T-cell (primary cell): ENCODE results near the gene BRD7. TPM values are rescaled to one million over a fixed set of nuclear protein-coding genes. Genes with fewer than 3 reads are reported as not detected.

Experiments
- ATAC-seq, 4 experiments: fragments of 200-7000 bp in 3 of 4; fragments of 150-1000 bp in 1 of 4; cut with Tn5 transposase; replicated peaks in 1 of 4; 1 replicate in 3 of 4; 2 replicates in 1 of 4; pipeline ENCODE4 v1.10.0; 2021; ENCODE audit warnings: moderate library complexity in 3 of 4, mild to moderate bottlenecking in 2 of 4, moderate number of reproducible peaks in 1 of 4
- CTCF ChIA-PET, 2 donors: fragments of 300-600 bp; sonication (Branson Sonifier 250); formaldehyde crosslinking; loops; one replicate each; lab custom pipeline; 2022; ENCODE audit warnings: antibody characterized with exemption in 2 of 2; lab: Charles Lee
- POLR2A ChIA-PET, 2 donors: fragments of 300-600 bp; sonication (Branson Sonifier 250); formaldehyde crosslinking; loops; one replicate each; lab custom pipeline; 2022; ENCODE audit warnings: antibody characterized with exemption in 2 of 2; lab: Charles Lee
- DNase-seq, 35 experiments: peaks; one replicate each; pipeline versions ENCODE4 v3.0.0 to v3.0.0-alpha.2; 2013 to 2023
- H3K27ac ChIP-seq: one replicate; pipeline ENCODE4 v1.5.1; 2013; ENCODE audit warnings: low read length
- H3K27me3 ChIP-seq, 2 experiments: replicated peaks in 1 of 2; 1 replicate in 1 of 2; 2 replicates in 1 of 2; pipeline versions ENCODE4 v1.6.1 to v1.7.0; 2013; ENCODE audit warnings: low read length in 1 of 2, mixed read lengths in 1 of 2; ENCODE audit not compliant: control insufficient read depth in 2 of 2, insufficient read depth in 2 of 2; ENCODE audit errors: extremely low read depth in 1 of 2
- H3K36me3 ChIP-seq, 2 donors: 1 replicate in 1 of 2; 2 replicates in 1 of 2; pipeline versions ENCODE4 v1.6.1 to v1.7.0; 2013; ENCODE audit warnings: low read length in 1 of 2; ENCODE audit not compliant: control insufficient read depth in 2 of 2, insufficient read depth in 1 of 2; ENCODE audit errors: extremely low read depth in 1 of 2
- H3K4me1 ChIP-seq, 2 experiments: 1 replicate in 1 of 2; 2 replicates in 1 of 2; pipeline versions ENCODE4 v1.6.1 to v1.7.0; 2013; ENCODE audit warnings: low read length in 2 of 2, mixed read lengths in 1 of 2; ENCODE audit not compliant: insufficient read depth in 2 of 2, control insufficient read depth in 1 of 2; ENCODE audit errors: extremely low read depth in 1 of 2
- H3K4me3 ChIP-seq, 2 donors: 1 replicate in 1 of 2; 2 replicates in 1 of 2; pipeline versions ENCODE4 v1.5.1 to v1.7.0; 2013; ENCODE audit warnings: mild to moderate bottlenecking in 2 of 2, low read length in 1 of 2, moderate library complexity in 1 of 2; ENCODE audit not compliant: control insufficient read depth in 1 of 2; ENCODE audit errors: extremely low read depth in 1 of 2
- H3K9me3 ChIP-seq: 2 replicates; pipeline ENCODE4 v1.7.0; 2013
- H3K27ac Mint-ChIP-seq, 2 donors: one replicate each; pipeline ENCODE4 v1.8.0; 2020 to 2021; ENCODE audit warnings: mild to moderate bottlenecking in 2 of 2, mixed read lengths in 2 of 2
- H3K27me3 Mint-ChIP-seq, 2 donors: one replicate each; pipeline ENCODE4 v1.8.0; 2021 to 2022; ENCODE audit warnings: mixed read lengths in 2 of 2
- H3K36me3 Mint-ChIP-seq: one replicate; pipeline ENCODE4 v1.8.0; 2021; ENCODE audit warnings: mixed read lengths
- H3K4me1 Mint-ChIP-seq, 3 donors: one replicate each; pipeline ENCODE4 v1.8.0; 2020 to 2022; ENCODE audit warnings: mixed read lengths in 3 of 3, mild to moderate bottlenecking in 1 of 3
- H3K4me3 Mint-ChIP-seq, 3 donors: one replicate each; pipeline ENCODE4 v1.8.0; 2020 to 2022; ENCODE audit warnings: mild to moderate bottlenecking in 3 of 3, mixed read lengths in 3 of 3, moderate library complexity in 3 of 3
- H3K9me3 Mint-ChIP-seq, 3 donors: one replicate each; pipeline ENCODE4 v1.8.0; 2020 to 2022; ENCODE audit warnings: mixed read lengths in 3 of 3
- WGBS: methylation state at CpG from one replicate; pipeline ENCODE4 v1.1.5; 2013; ENCODE audit warnings: missing lambda C conversion rate; ENCODE audit not compliant: insufficient coverage; 5-methylcytosine and 5-hydroxymethylcytosine counted together
- total RNA-seq, 35 experiments: library from RNA in 6 of 35; stranded (reverse) in 6 of 35; fragments of 120-200 nt in 1 of 35; gene quantifications; one replicate each; pipeline versions ENCODE4 v1.2.1 to v1.2.4 and lab custom pipeline; 2013 to 2026

BRD7 gene
- total RNA-seq, 5 donors from 2014 or later (not counting 1 experiment from before 2014, with no cell fraction given) = 62.9 to 115 (median 75.4) TPM

- no peaks in the 10 kb centered on the region for H3K9me3 ChIP-seq
- no peaks in the 10 kb centered on the region for H3K27me3 ChIP-seq
- DNase-seq = no peak
- peaks cover 74 to 97% of the 10 kb centered on the region in 2 experiments for H3K4me1 ChIP-seq
- ATAC-seq = no peak
- H3K27ac Mint-ChIP-seq = peak overlapping the region; percentile 99 to 100
- peaks cover 14% of the 10 kb centered on the region for H3K36me3 Mint-ChIP-seq
- CTCF ChIA-PET = interaction anchor here (0.7 to 2.1 kb wide), 11 partner anchors 9 to 531 kb away, joined by 3 to 8 read pairs (median 4); no protein-coding TSS in a partner anchor
- no peaks in the 10 kb centered on the region for H3K9me3 Mint-ChIP-seq
- 80% methylated on average over 1 of the region's 3 CpGs for WGBS
- peaks cover 98 to 100% (median 99%) of the 10 kb centered on the region in 3 donors for H3K4me1 Mint-ChIP-seq
- peak overlapping the region; percentile 67 to 75 for H3K4me3 ChIP-seq
- POLR2A ChIA-PET = interaction anchor here in 1 of 2 donors (0.5 to 0.8 kb wide), 2 partner anchors 10 to 78 kb away, joined by 3 read pairs; no protein-coding TSS in a partner anchor
- no peaks in the 10 kb centered on the region for H3K27me3 Mint-ChIP-seq
- H3K4me3 Mint-ChIP-seq = peak overlapping the region; percentile 85 to 89 (median 85)
- peaks cover 5 to 42% of the 10 kb centered on the region in 2 donors for H3K36me3 ChIP-seq
- peak overlapping the region; percentile 93 for H3K27ac ChIP-seq
Measured at GRCh38 chr16:50275098-50275415, 93.7 kb downstream of the BRD7 start.

GRCh38 chr16:50274326-50275097 is 94.3 kb downstream of the BRD7 start:
- peak; percentile 80 to 84 (median 82) for ATAC-seq
- Histone ChIP-seq H3K27me3 (no peaks in the 10 kb centered on the region), H3K36me3 (peaks cover 6 to 42% of the 10 kb centered on the region in 2 donors), H3K27ac (peak overlapping the region; percentile 93), H3K4me3 (peak overlapping the region; percentile 67 to 78), H3K9me3 (no peaks in the 10 kb centered on the region), H3K4me1 (peaks cover 76 to 97% of the 10 kb centered on the region in 2 experiments)
- Mint-ChIP-seq H3K4me1 (peaks cover 98 to 100% (median 99%) of the 10 kb centered on the region in 3 donors), H3K27me3 (no peaks in the 10 kb centered on the region), H3K27ac (peak overlapping the region; percentile 99 to 100), H3K9me3 (no peaks in the 10 kb centered on the region), H3K4me3 (peak overlapping the region; percentile 85 to 89 (median 85)), H3K36me3 (peaks cover 16% of the 10 kb centered on the region)
- ChIA-PET CTCF (interaction anchor here (0.6 to 2.1 kb wide), 17 partner anchors 9 to 532 kb away, joined by 3 to 8 read pairs (median 4); partner anchors contain the start of gene CNEP1R1 (in 1 of the 2)), POLR2A (interaction anchor here (0.5 to 0.8 kb wide), 6 partner anchors 9 to 467 kb away, joined by 3 to 9 read pairs (median 4); no protein-coding TSS in a partner anchor)
- peak in 34 of 35 experiments; percentile 34 to 76 (median 58) for DNase-seq
- 4% methylated on average over 17 of the region's 18 CpGs for WGBS

GRCh38 chr16:50273888-50274325 is 94.9 kb downstream of the BRD7 start:
- H3K9me3 ChIP-seq = no peaks in the 10 kb centered on the region
- H3K4me1 Mint-ChIP-seq = peaks cover 98 to 100% (median 99%) of the 10 kb centered on the region in 3 donors
- H3K27me3 ChIP-seq = no peaks in the 10 kb centered on the region
- under 1% methylated on average over 12 of the region's 13 CpGs for whole genome bisulfite sequencing
- H3K4me1 ChIP-seq = peaks cover 76 to 97% of the 10 kb centered on the region in 2 experiments
- CTCF ChIA-PET = interaction anchor here (0.6 to 2.1 kb wide), 12 partner anchors 8 to 532 kb away, joined by 3 to 8 read pairs (median 4); partner anchors contain the start of gene CNEP1R1 (in 1 of the 2)
- peak overlapping the region; percentile 93 for H3K27ac ChIP-seq
- POLR2A ChIA-PET = interaction anchor here (0.6 kb wide), 4 partner anchors 13 to 468 kb away, joined by 3 to 9 read pairs (median 4); no protein-coding TSS in a partner anchor
- DNase-seq = peak in 18 of 35 experiments; percentile 12 to 59 (median 31)
- H3K27ac Mint-ChIP-seq = peak overlapping the region; percentile 99 to 100
- peaks cover 20% of the 10 kb centered on the region for H3K36me3 Mint-ChIP-seq
- H3K4me3 ChIP-seq = peak overlapping the region; percentile 67 to 78
- peaks cover 8 to 38% of the 10 kb centered on the region in 2 donors for H3K36me3 ChIP-seq
- H3K9me3 Mint-ChIP-seq = no peaks in the 10 kb centered on the region
- peak overlapping the region; percentile 85 to 89 (median 85) for H3K4me3 Mint-ChIP-seq
- no peaks in the 10 kb centered on the region for H3K27me3 Mint-ChIP-seq
- peak; percentile 29 to 44 (median 40) for ATAC-seq

GRCh38 chr16:50273382-50273690 is 95.5 kb downstream of the BRD7 start:
- POLR2A ChIA-PET = interaction anchor here in 1 of 2 donors (0.5 to 0.7 kb wide), 2 partner anchors 19 to 424 kb away, joined by 3 to 4 read pairs; no protein-coding TSS in a partner anchor
- H3K4me1 Mint-ChIP-seq = peaks cover 98 to 100% (median 99%) of the 10 kb centered on the region in 3 donors
- Histone ChIP-seq H3K27me3 (no peaks in the 10 kb centered on the region), H3K4me1 (peaks cover 70 to 98% of the 10 kb centered on the region in 2 experiments), H3K27ac (peak overlapping the region; percentile 93), H3K4me3 (peak overlapping the region; percentile 67 to 78), H3K36me3 (peaks cover 8 to 37% of the 10 kb centered on the region in 2 donors), H3K9me3 (no peaks in the 10 kb centered on the region)
- H3K27me3 Mint-ChIP-seq = no peaks in the 10 kb centered on the region
- CTCF ChIA-PET = interaction anchor here (0.6 to 1.5 kb wide), 8 partner anchors 8 to 533 kb away, joined by 3 to 8 read pairs (median 4); partner anchors contain the start of gene CNEP1R1 (in 1 of the 2)
- peak overlapping the region; percentile 85 to 89 (median 85) for H3K4me3 Mint-ChIP-seq
- H3K9me3 Mint-ChIP-seq = no peaks in the 10 kb centered on the region
- peak overlapping the region; percentile 99 to 100 for H3K27ac Mint-ChIP-seq
- peaks cover 22% of the 10 kb centered on the region for H3K36me3 Mint-ChIP-seq
- 70% methylated on average over 2 of the region's 2 CpGs for WGBS
- ATAC-seq (no peak), DNase-seq (no peak)

- ChIA-PET CTCF (interaction anchor here (0.8 to 1.5 kb wide), 7 partner anchors 9 to 534 kb away, joined by 3 to 8 read pairs (median 3); partner anchors contain the start of gene CNEP1R1 (in 1 of the 2)), POLR2A (interaction anchor here in 1 of 2 donors (0.5 to 0.7 kb wide), 2 partner anchors 18 to 425 kb away, joined by 3 to 4 read pairs; no protein-coding TSS in a partner anchor)
- peak overlapping the region; percentile 67 to 78 for H3K4me3 ChIP-seq
- peaks cover 66 to 99% of the 10 kb centered on the region in 2 experiments for H3K4me1 ChIP-seq
- H3K27me3 ChIP-seq = no peaks in the 10 kb centered on the region
- peaks cover 8 to 37% of the 10 kb centered on the region in 2 donors for H3K36me3 ChIP-seq
- Mint-ChIP-seq H3K4me3 (peak overlapping the region; percentile 85 to 89 (median 85)), H3K27ac (peak overlapping the region; percentile 99 to 100), H3K4me1 (peaks cover 95 to 100% (median 96%) of the 10 kb centered on the region in 3 donors), H3K27me3 (no peaks in the 10 kb centered on the region), H3K9me3 (no peaks in the 10 kb centered on the region), H3K36me3 (peaks cover 23% of the 10 kb centered on the region)
- peak overlapping the region; percentile 93 for H3K27ac ChIP-seq
- DNase-seq (no peak), ATAC-seq (no peak)
- 64% methylated on average over 3 of the region's 5 CpGs for WGBS
- H3K9me3 ChIP-seq = no peaks in the 10 kb centered on the region
Measured at GRCh38 chr16:50272687-50273381, 96.0 kb downstream of the BRD7 start.
